WTC11 (cell line): ENCODE results near the gene PTPRN. TPM values are rescaled to one million over a fixed set of nuclear protein-coding genes. Genes with fewer than 3 reads are reported as not detected.
"Not testable (repeated sequence)": the region's sequence is repeated elsewhere in the genome, so short reads cannot be mapped to it uniquely, and the experiment has no call there.

Source experiments
- ATAC-seq: fragments of 200-7000 bp; cut with Tn5 transposase; 2 replicates; pipeline ENCODE4 v1.10.0; 2021; ENCODE audit warnings: mild to moderate bottlenecking, moderate library complexity
- CTCF ChIA-PET: fragments of 300-600 bp; sonication (Branson Sonifier 250); formaldehyde crosslinking; loops from one replicate; lab custom pipeline; 2021; ENCODE audit warnings: antibody characterized with exemption; lab: Charles Lee
- POLR2A ChIA-PET: fragments of 350-600 bp; sonication (Branson Sonifier 250); formaldehyde crosslinking; loops from one replicate; lab custom pipeline; 2021; ENCODE audit warnings: antibody characterized with exemption; lab: Charles Lee
- DNase-seq: peaks from one replicate; pipeline ENCODE4 v3.0.0; 2021; ENCODE audit warnings: low spot score
- H3K27ac Mint-ChIP-seq: 2 replicates; pipeline ENCODE4 v1.8.0; 2021; ENCODE audit warnings: mixed read lengths
- H3K27me3 Mint-ChIP-seq: 2 replicates; pipeline ENCODE4 v1.8.0; 2021; ENCODE audit warnings: low read depth, mild to moderate bottlenecking, moderate library complexity, mixed read lengths
- H3K36me3 Mint-ChIP-seq: 2 replicates; pipeline ENCODE4 v1.8.0; 2021; ENCODE audit warnings: mixed read lengths
- H3K4me1 Mint-ChIP-seq: 2 replicates; pipeline ENCODE4 v1.8.0; 2022; ENCODE audit warnings: mixed read lengths
- H3K4me3 Mint-ChIP-seq: 2 replicates; pipeline ENCODE4 v1.8.0; 2021; ENCODE audit warnings: mild to moderate bottlenecking, moderate library complexity, mixed read lengths
- H3K9me3 Mint-ChIP-seq: 2 replicates; pipeline ENCODE4 v1.8.0; 2021; ENCODE audit warnings: mixed read lengths
- FOXK1 ChIP-seq: sonication (generic); formaldehyde crosslinking; IDR thresholded peaks from 2 replicates; pipeline ENCODE4 v1.8.0; 2022; ENCODE audit warnings: mild to moderate bottlenecking, moderate library complexity, missing genetic modification reagents
- GABPB1 ChIP-seq: sonication (generic); formaldehyde crosslinking; IDR thresholded peaks from 2 replicates; pipeline ENCODE4 v1.8.1; 2023; ENCODE audit warnings: mild to moderate bottlenecking, missing genetic modification reagents
- GTF2I ChIP-seq: fragments of 250-450 bp; sonication (Bioruptor Pico); conservative IDR thresholded peaks from 2 replicates; pipeline ENCODE4 v1.4.0; 2021; ENCODE audit warnings: mild to moderate bottlenecking
- JAZF1 ChIP-seq: fragments of 250-450 bp; sonication (Bioruptor Pico); IDR thresholded peaks from 2 replicates; pipeline ENCODE4 v1.9.0; 2021; ENCODE audit warnings: moderate library complexity, mild to moderate bottlenecking, inconsistent platforms
- NFATC4 ChIP-seq: fragments of 250-450 bp; sonication (Bioruptor Pico); IDR thresholded peaks from 2 replicates; pipeline ENCODE4 v1.9.0; 2021; ENCODE audit warnings: mild to moderate bottlenecking
- RELA ChIP-seq: sonication (generic); formaldehyde crosslinking; IDR thresholded peaks from 2 replicates; pipeline ENCODE4 v1.8.1; 2022; ENCODE audit warnings: missing genetic modification reagents, mild to moderate bottlenecking, borderline replicate concordance
- SMAD4 ChIP-seq: sonication (generic); formaldehyde crosslinking; IDR thresholded peaks from 2 replicates; pipeline ENCODE4 v1.8.0; 2022; ENCODE audit warnings: mild to moderate bottlenecking, missing genetic modification reagents
- TEAD1 ChIP-seq: sonication (generic); formaldehyde crosslinking; IDR thresholded peaks from 2 replicates; pipeline ENCODE4 v1.8.0; 2022; ENCODE audit warnings: mild to moderate bottlenecking, missing genetic modification reagents
- TEAD4 ChIP-seq: sonication (generic); formaldehyde crosslinking; IDR thresholded peaks from 2 replicates; pipeline ENCODE4 v1.8.0; 2022; ENCODE audit warnings: mild to moderate bottlenecking, missing genetic modification reagents
- ZNF396 ChIP-seq: fragments of 250-450 bp; sonication (Bioruptor Pico); IDR thresholded peaks from 2 replicates; pipeline ENCODE4 v1.8.0; 2021; ENCODE audit warnings: mild to moderate bottlenecking, moderate library complexity, borderline replicate concordance
- total RNA-seq: library from RNA; stranded (reverse); gene quantifications from 3 replicates; pipeline ENCODE4 v1.2.3, GENCODE V29; 2021
- TF ChIP-seq, protein P1 (sequence below): sonication (generic); formaldehyde crosslinking; conservative IDR thresholded peaks from 2 replicates; pipeline ENCODE4 v1.8.1; 2023; ENCODE audit warnings: mild to moderate bottlenecking, low read depth, missing genetic modification reagents, moderate library complexity
- TF ChIP-seq, protein P2 (sequence below): fragments of 250-450 bp; sonication (Bioruptor Pico); IDR thresholded peaks from 2 replicates; pipeline ENCODE4 v1.8.0; 2021; ENCODE audit warnings: mild to moderate bottlenecking
- TF ChIP-seq, protein P3 (sequence below): sonication (generic); formaldehyde crosslinking; conservative IDR thresholded peaks from 2 replicates; pipeline ENCODE4 v1.8.1; 2022; ENCODE audit warnings: mild to moderate bottlenecking, missing genetic modification reagents
- TF ChIP-seq, protein P4 (sequence below): fragments of 200-600 bp; IDR thresholded peaks from 2 replicates; pipeline ENCODE4 v1.8.0; 2022; ENCODE audit warnings: antibody characterized with exemption
- TF ChIP-seq, protein P5 (sequence below): sonication (generic); formaldehyde crosslinking; IDR thresholded peaks from 2 replicates; pipeline ENCODE4 v1.8.1; 2023; ENCODE audit warnings: mild to moderate bottlenecking, missing genetic modification reagents, borderline replicate concordance
- TF ChIP-seq, protein P6 (sequence below): sonication (generic); formaldehyde crosslinking; IDR thresholded peaks from 2 replicates; pipeline ENCODE4 v1.8.1; 2023; ENCODE audit warnings: mild to moderate bottlenecking, missing genetic modification reagents, moderate library complexity

PTPRN gene
- total RNA-seq, 1 experiment from 2014 or later, result 3.8 TPM

DNA sequence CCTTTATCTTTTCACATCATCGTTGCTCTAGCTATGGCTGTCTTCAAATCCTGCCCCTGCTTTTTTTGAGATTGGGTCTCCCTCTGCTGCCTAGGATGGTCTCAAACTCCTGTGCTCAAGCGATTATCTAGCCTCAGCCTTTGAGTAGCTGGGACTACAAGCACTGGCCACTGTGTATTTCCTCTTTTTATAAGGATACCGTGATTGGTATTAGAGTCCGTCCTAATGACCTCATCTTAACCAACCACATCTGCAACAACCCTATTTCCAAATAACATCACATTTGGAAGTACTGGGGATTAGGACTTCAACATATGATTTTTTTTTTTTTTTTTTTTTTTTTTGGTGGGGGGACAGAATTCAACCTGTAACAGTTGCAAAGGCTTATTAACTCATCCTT is 14.2 kb upstream of the PTPRN start (continued):
- TF ChIP-seq, protein P1, sequence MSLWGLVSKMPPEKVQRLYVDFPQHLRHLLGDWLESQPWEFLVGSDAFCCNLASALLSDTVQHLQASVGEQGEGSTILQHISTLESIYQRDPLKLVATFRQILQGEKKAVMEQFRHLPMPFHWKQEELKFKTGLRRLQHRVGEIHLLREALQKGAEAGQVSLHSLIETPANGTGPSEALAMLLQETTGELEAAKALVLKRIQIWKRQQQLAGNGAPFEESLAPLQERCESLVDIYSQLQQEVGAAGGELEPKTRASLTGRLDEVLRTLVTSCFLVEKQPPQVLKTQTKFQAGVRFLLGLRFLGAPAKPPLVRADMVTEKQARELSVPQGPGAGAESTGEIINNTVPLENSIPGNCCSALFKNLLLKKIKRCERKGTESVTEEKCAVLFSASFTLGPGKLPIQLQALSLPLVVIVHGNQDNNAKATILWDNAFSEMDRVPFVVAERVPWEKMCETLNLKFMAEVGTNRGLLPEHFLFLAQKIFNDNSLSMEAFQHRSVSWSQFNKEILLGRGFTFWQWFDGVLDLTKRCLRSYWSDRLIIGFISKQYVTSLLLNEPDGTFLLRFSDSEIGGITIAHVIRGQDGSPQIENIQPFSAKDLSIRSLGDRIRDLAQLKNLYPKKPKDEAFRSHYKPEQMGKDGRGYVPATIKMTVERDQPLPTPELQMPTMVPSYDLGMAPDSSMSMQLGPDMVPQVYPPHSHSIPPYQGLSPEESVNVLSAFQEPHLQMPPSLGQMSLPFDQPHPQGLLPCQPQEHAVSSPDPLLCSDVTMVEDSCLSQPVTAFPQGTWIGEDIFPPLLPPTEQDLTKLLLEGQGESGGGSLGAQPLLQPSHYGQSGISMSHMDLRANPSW, result no peak

DNA sequence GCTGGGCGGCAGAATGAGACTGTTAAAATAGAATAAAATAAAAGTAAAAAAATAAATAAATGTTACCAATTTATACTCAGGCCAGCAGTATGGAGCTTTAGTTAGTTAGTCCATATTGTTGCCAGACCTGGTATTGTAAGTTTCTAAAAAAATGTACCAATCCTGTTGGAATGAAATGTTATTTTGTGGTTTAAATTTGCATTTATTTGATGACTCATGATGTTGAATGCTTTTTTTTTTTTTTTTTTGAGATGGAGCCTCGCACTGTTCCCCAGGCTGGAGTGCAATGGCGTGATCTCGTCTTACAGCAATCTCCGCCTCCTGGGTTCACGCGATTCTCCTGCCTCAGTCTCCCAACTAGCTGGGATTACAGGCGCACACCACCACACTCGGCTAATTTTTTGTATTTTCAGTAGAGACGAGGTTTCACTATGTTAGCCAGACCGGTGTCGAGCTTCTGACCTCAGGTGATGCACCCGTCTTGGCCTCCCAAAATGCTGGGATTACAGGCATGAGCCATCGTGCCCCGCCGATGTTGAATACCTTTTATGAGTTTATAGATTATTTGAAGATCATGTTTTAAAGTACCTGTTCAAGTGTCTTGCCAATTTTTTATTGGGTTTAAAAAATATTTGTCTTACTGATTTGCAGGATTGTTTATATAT is 5.7 kb upstream of the PTPRN start:
- POLR2A ChIA-PET, result interaction anchor here (1.1 kb wide), 1 partner anchor 53 kb away, joined by 3 read pairs; no protein-coding TSS in a partner anchor
- TF ChIP-seq TEAD1, result no peak
- no peak for TF ChIP-seq ZNF396 (CRISPR knock-in tag)
- no peak for TF ChIP-seq RELA
- TF ChIP-seq, protein P2, sequence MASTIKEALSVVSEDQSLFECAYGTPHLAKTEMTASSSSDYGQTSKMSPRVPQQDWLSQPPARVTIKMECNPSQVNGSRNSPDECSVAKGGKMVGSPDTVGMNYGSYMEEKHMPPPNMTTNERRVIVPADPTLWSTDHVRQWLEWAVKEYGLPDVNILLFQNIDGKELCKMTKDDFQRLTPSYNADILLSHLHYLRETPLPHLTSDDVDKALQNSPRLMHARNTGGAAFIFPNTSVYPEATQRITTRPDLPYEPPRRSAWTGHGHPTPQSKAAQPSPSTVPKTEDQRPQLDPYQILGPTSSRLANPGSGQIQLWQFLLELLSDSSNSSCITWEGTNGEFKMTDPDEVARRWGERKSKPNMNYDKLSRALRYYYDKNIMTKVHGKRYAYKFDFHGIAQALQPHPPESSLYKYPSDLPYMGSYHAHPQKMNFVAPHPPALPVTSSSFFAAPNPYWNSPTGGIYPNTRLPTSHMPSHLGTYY (CRISPR knock-in tag), result no peak
- no peak for TF ChIP-seq GABPB1
- TF ChIP-seq FOXK1 (CRISPR knock-in tag), result no peak
- TF ChIP-seq SMAD4 (CRISPR knock-in tag), result no peak
- no peak for TF ChIP-seq JAZF1 (CRISPR knock-in tag)
- TF ChIP-seq, protein P3, sequence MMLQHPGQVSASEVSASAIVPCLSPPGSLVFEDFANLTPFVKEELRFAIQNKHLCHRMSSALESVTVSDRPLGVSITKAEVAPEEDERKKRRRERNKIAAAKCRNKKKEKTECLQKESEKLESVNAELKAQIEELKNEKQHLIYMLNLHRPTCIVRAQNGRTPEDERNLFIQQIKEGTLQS (CRISPR knock-in tag), result no peak
- TF ChIP-seq, all 79 proteins: peak for 0
- ATAC-seq (no peak), DNase-seq (no peak)
- Mint-ChIP-seq H3K4me3 (no peak overlapping the region), H3K27me3 (peaks cover 12% of the 10 kb centered on the region), H3K4me1 (peaks cover 15% of the 10 kb centered on the region), H3K9me3 (peaks cover 12% of the 10 kb centered on the region), H3K27ac (no peak overlapping the region), H3K36me3 (no peaks in the 10 kb centered on the region; the same call in 1 of the 2 replicates)
- CTCF ChIA-PET, result interaction anchor here (0.9 to 2.3 kb wide), 2 partner anchors 15 to 20 kb away, joined by 3 to 9 read pairs; no protein-coding TSS in a partner anchor

DNA sequence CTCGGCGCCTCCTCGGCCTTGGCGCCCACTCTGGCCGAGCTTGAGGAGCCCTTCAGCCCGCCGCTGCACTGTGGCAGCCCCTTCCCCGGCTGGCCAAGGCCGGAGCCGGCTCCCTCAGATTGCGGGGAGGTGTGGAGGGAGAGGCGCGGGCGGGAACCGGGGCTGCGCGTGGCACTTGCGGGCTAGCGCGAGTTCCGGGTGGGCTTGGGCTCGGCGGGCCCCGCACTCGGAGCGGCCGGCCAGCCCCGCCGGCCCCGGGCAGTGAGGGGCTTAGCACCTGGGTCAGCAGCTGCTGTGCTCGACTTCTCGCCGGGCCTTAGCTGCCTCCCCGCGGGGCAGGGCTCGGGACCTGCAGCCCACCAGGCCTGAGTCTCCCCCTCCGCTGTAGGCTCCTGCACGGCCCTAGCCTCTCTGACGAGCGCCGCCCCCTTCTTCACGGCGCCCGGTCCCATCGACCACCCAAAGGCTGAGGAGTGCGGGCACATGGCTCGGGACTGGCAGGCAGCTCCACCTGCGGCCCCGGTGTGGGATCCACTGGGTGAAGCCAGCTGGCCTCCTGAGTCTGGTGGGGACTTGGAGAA is 3.6 kb upstream of the PTPRN start:
- ATAC-seq, DNase-seq, H3K27ac Mint-ChIP-seq, H3K4me3 Mint-ChIP-seq, POLR2A ChIA-PET, H3K36me3 Mint-ChIP-seq: not testable (repeated sequence)
- CTCF ChIA-PET, result interaction anchor here (1.0 to 2.5 kb wide), 2 partner anchors 18 to 76 kb away, joined by 3 to 10 read pairs; no protein-coding TSS in a partner anchor
- Mint-ChIP-seq H3K9me3 (peaks cover 12% of the 10 kb centered on the region), H3K27me3 (peaks cover 28% of the 10 kb centered on the region), H3K4me1 (peaks cover 21% of the 10 kb centered on the region)

DNA sequence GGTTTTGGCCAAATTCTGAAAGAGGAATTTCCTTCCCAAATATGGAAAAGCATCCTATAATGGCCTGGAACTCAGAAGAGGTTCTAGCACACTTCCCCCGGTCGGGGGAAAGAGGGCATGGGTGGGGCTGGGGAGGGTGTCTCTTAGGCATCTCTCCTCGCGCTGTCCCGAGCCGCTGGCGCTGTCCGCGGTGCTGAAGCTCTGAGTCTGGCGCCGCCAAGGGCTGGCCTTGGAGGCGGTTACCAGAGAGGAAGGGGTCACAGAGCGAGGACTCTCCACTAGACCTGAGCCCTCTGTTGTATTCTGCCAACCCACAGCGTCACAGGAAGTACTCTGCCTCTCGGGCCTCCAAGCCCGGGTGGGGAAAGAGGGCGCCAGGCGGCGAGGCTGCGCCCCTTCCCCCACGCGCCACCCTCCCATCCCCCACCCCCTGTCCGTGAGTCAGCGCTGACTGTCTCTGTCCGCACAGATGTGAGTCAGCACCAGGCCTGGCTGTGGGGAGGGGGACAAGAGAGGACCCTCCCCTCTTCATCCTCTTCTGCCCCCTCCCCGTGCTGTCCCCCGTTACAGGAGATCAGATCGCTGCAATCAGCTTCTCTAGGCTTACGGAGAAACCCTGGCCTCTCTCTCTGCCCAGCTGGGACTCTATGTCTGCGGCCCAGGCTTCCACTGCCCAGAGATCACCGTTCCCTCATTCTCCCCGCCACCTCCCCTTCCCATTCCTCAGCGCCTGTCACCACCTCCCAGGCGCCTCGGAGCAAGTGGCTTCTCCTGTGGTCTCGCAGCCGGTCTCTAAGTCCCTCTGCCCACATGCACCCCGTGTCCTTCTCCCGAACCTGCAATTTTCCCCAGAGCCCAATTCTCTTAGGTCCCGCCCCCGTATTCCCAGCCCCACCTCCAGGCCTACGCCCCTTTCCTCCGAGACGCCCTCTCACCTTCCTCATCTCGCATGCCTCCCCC is 779 bp downstream of the PTPRN start:
- ChIA-PET CTCF (interaction anchor here (0.9 to 2.4 kb wide), 13 partner anchors 10 to 328 kb away, joined by 3 to 19 read pairs (median 5); no protein-coding TSS in a partner anchor), POLR2A (interaction anchor here (0.7 kb wide), 1 partner anchor 22 kb away, joined by 3 read pairs; no protein-coding TSS in a partner anchor)
- ATAC-seq (peak; percentile 75), DNase-seq (peak; percentile 94)
- Mint-ChIP-seq H3K4me3 (peak overlapping the region; percentile 85), H3K27ac (no peak overlapping the region), H3K9me3 (peaks cover 3% of the 10 kb centered on the region), H3K36me3 (no peaks in the 10 kb centered on the region), H3K4me1 (peaks cover 22% of the 10 kb centered on the region), H3K27me3 (peaks cover 63% of the 10 kb centered on the region)
- TF ChIP-seq, protein P4, sequence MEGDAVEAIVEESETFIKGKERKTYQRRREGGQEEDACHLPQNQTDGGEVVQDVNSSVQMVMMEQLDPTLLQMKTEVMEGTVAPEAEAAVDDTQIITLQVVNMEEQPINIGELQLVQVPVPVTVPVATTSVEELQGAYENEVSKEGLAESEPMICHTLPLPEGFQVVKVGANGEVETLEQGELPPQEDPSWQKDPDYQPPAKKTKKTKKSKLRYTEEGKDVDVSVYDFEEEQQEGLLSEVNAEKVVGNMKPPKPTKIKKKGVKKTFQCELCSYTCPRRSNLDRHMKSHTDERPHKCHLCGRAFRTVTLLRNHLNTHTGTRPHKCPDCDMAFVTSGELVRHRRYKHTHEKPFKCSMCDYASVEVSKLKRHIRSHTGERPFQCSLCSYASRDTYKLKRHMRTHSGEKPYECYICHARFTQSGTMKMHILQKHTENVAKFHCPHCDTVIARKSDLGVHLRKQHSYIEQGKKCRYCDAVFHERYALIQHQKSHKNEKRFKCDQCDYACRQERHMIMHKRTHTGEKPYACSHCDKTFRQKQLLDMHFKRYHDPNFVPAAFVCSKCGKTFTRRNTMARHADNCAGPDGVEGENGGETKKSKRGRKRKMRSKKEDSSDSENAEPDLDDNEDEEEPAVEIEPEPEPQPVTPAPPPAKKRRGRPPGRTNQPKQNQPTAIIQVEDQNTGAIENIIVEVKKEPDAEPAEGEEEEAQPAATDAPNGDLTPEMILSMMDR, result no peak
- TF ChIP-seq, protein P5, sequence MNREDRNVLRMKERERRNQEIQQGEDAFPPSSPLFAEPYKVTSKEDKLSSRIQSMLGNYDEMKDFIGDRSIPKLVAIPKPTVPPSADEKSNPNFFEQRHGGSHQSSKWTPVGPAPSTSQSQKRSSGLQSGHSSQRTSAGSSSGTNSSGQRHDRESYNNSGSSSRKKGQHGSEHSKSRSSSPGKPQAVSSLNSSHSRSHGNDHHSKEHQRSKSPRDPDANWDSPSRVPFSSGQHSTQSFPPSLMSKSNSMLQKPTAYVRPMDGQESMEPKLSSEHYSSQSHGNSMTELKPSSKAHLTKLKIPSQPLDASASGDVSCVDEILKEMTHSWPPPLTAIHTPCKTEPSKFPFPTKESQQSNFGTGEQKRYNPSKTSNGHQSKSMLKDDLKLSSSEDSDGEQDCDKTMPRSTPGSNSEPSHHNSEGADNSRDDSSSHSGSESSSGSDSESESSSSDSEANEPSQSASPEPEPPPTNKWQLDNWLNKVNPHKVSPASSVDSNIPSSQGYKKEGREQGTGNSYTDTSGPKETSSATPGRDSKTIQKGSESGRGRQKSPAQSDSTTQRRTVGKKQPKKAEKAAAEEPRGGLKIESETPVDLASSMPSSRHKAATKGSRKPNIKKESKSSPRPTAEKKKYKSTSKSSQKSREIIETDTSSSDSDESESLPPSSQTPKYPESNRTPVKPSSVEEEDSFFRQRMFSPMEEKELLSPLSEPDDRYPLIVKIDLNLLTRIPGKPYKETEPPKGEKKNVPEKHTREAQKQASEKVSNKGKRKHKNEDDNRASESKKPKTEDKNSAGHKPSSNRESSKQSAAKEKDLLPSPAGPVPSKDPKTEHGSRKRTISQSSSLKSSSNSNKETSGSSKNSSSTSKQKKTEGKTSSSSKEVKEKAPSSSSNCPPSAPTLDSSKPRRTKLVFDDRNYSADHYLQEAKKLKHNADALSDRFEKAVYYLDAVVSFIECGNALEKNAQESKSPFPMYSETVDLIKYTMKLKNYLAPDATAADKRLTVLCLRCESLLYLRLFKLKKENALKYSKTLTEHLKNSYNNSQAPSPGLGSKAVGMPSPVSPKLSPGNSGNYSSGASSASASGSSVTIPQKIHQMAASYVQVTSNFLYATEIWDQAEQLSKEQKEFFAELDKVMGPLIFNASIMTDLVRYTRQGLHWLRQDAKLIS, result no peak
- TF ChIP-seq NFATC4 (CRISPR knock-in tag), result no peak
- peak; percentile 81; the same call in 1 of the 2 replicates for TF ChIP-seq TEAD4 (CRISPR knock-in tag)
- TF ChIP-seq GTF2I, result no peak
- TF ChIP-seq, protein P6, sequence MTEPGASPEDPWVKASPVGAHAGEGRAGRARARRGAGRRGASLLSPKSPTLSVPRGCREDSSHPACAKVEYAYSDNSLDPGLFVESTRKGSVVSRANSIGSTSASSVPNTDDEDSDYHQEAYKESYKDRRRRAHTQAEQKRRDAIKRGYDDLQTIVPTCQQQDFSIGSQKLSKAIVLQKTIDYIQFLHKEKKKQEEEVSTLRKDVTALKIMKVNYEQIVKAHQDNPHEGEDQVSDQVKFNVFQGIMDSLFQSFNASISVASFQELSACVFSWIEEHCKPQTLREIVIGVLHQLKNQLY, result no peak; the same call in 1 of the 2 replicates
